HG02885 (cell line): ENCODE results near the gene VDAC2.

Experiments used
- ATAC-seq: cut with Tn5 transposase; IDR thresholded peaks from one replicate; pipeline ENCODE4 v1.9.1; 2021; ENCODE audit warnings: mild to moderate bottlenecking; ENCODE audit not compliant: unreplicated experiment, poor library complexity

Gene VDAC2

DNA sequence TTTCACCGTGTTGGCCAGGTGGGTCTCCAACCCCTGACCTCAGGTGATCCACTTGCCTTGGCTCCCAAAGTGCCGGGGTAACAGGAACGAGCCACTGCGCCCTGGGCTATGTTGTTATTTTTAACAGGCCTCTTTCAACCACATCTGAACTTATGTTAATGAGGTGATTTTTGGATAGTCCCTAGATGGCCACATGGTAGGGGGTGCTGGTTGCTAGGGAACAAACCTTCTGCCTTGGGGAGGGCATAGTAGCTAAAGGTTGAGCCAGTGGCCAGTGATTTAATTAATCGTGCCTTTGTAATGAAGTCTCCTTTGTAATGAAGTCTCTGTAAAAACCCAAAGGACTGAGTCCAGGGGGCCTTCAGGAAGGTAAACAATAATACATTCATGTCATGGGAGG, 16.1 kb downstream of the VDAC2 start:
- ATAC-seq = no peak

DNA sequence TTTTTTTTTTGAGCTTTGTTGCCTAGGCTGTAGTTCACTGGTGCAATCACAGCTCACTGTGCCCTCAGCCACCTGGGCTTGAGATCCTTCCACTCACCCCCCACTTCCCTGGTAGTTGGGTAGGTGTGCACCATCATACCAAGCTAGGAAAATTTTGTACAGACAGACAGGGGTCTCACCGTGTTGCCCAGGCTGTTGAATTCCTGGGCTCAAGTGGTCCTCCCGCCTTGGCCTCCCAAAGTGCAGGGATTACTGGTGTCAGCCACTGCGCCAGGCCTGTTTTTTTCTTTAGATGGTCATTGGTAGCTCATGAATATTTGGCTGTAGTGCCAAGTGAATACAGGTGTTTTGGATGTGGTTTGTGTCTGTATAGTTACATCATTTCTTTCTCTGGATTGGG, 17.7 kb downstream of the VDAC2 start:
- no peak for ATAC-seq

- ATAC-seq = no peak
Measured at GRCh38 chr10:75228834-75229233, 18.2 kb downstream of the VDAC2 start.

DNA sequence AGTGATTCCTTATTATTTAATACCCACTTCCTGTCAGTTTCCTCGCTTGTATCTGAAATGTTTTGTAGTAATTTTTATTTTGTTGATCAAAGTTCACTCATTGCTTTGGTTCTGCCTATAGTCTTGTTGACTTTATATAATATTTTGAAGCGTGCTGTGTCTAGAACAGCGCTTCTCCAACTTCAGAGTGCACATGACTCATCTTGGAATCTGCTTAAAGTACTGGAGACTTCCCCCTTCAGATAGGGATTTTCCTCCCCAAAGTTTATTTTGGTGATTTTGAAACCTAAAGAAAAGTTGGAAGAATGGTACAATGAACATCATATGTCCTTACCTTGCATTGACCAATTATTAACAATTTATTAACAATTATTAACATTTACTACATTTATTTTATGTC, 19.4 kb downstream of the VDAC2 start:
- ATAC-seq = no peak

- ATAC-seq = peak; percentile 42
Measured at GRCh38 chr10:75230600-75231038, 20.0 kb downstream of the VDAC2 start.

GRCh38 chr10:75231672-75232581, 21.3 kb downstream of the VDAC2 start:
- ATAC-seq = no peak

DNA sequence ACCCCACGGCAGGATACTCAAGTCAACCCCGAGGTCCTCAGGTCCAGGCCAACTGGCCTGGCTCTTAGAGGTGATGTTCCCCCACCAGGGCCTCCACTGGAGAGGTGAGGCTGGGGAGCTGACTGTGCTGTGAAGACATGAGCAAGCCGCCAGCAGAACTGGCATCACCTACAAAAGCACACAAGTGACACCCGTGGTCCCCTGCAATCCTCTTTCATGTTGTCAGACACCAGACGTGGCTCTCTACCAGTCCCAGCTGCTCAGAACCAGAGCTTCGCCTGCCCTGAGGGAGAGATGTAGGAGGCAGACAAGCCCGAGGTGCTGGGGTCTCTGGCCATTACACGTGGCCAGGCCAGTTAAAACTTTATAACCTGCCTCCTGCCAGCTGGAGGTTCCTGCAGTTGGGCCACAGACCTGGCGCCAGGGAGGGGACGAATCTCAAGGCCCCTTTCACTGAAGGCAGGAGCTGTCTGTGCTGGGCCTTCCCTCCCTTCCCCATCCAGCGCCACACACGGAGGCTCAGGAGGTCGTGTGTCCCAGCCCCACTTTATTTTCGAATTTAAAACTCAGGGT, 22.9 kb downstream of the VDAC2 start:
- ATAC-seq = no peak

GRCh38 chr10:75234017-75234682, 23.6 kb downstream of the VDAC2 start:
- peak; percentile 56 for ATAC-seq

DNA sequence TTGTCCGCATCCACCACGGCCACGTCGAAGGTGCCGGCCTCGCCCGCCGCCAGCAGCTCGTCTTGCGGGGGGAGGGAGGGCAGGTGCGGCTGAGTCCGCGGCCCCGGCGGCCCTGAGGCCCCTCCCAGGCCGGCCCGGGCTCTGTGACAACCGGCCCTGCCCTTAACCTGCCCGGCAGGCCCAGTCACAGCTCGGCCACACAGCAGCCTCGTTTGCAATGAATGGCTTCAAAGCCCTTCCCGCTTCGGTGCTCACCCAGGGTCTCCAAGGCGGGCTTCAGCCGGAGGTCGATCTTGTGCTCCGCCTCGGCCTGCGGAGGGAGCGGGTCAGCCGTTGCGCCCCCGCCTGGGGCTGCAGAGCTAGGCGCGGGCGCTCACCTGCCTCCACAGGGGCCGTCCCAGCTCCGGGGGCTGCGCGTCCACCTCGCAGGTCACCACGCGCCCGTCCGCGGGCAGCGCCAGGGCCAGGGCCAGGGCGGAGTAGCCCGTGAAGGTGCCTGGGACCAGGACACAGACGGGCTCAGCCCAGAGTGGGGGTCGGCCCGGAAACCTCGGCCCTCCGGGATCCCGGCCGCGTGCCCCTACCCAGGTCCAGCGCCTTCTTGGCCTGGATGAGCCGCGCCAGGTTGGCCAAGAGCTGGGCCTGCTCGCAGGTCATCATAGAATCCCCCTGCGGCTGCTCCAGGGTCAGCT, 24.2 kb downstream of the VDAC2 start:
- ATAC-seq = peak; percentile 3

GRCh38 chr10:75235375-75236177, 25.0 kb downstream of the VDAC2 start, which contains the start of gene COMTD1:
COMTD1 (minus strand) TSS chr10:75235957; CDS start chr10:75235928, 29 bp downstream.
- ATAC-seq = peak; percentile 76

- ATAC-seq = peak; percentile 1
Measured at GRCh38 chr10:75236178-75236825, 25.7 kb downstream of the VDAC2 start.

- no peak for ATAC-seq
Measured at GRCh38 chr10:75238182-75239095, 27.8 kb downstream of the VDAC2 start.

- no peak for ATAC-seq
Measured at GRCh38 chr10:75239096-75239790, 28.6 kb downstream of the VDAC2 start.

DNA sequence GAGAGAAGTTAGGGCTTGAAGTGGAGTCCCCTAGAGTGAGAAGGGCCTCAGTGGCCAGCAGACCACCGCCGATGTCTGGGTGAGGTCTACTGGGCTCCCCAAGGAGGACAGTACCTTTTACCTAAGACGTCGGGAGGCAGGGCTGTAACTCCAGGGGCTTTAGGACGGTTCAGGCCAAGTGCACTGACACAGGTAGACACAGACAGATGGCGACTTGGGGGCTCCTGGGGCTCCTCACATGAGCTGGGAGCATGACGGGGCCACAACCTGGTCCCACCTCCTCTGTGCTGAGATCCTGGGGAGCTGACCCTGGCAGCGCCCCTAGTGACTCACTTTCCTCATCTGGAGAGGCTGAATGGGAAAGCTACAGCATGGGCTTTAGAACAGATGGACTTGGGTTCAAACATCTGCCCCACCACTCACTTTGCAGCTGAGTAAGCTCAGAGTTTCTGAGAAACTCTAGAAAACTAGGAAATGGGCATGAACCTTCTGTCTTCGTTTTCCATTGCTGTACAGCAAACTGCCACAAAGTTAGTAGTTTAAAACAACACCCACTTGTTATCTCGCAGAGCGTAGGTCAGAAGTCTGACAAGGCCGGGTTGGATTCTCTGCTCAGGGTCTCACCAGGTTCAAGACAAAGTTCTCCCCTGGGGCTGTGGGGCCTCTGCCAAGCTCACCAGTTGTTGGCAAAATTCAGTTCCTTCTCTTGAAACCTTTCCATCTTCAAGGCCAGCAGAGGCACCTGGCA, 29.9 kb downstream of the VDAC2 start:
- ATAC-seq = no peak

GRCh38 chr10:75243426-75243825, 32.8 kb downstream of the VDAC2 start:
- ATAC-seq = no peak

DNA sequence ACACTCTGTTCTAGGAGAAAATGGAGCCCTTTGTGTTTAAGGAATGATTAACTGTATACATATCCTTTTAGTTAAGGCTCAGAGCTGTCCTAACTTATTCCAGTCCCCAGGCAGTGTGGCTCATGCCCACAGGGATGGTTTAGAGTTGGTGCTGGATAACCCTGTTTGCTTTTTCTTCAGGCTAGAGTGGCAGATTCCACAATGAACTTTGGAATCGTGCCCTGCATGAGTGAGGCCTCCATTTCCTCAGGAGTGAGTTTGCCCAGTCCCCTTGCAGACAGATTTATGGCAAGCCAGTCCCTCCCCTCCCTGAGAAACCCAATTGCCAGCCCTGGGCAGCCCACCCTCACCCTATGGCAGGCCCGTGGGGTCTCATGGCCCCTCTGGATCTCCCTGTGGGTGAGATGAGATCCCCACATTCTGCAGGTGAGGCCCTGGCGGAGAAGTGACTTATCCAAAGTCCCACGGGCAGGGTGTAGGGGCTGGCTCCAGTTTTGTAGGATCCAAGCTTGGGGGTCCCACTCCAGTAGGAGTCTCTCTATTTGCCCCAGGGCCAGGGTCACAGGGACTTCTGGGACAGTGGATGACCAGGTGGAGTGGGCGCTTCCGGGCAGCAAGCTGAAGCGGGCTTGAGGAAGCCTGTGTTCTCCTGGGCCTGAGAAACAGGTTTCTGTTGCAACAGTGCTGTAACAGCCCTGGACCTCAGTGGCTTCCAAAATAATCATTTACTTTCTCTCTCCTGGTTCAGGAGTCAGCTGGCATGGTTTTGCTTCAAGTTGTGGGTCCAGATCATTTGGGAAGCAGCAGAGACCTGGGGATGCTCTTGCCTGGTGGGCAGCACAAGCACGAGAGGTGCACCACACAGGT, 34.1 kb downstream of the VDAC2 start:
- no peak for ATAC-seq
